ENCODE measurements around the gene TMC3.
"Not testable (repeated sequence)": the region's sequence is repeated elsewhere in the genome, so short reads cannot be mapped to it uniquely, and the experiment has no call there.

TMC3 gene

DNA sequence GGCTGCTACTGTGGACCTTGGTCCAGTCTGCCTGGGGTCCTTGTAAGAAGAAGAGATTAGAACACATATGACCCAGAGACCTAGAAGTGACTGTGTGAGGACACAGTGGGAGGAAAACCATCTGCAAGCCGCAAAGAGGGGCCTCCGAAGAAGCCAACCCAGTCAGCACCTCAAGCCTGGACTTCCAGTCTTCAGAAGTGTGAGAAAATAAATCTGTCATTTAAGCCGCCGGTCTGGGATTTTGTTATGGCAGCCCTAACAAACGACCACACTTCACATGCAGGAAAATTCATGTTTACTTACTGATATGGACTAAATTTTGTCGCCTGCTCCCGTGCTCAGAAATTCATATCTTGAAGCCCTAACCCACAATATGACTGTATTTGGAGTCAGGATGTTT, 44.4 kb upstream of the TMC3 start:
- Histone ChIP-seq H3K27me3 (ENCODE audit: low read depth, low read length) (peaks cover 11% of the 10 kb centered on the region), H3K36me3 (replicated peaks; ENCODE audit: low read depth, low read length) (no peaks in the 10 kb centered on the region), H3K9me3 (ENCODE audit: insufficient read depth, low read length) (no peaks in the 10 kb centered on the region), H3K27ac (ENCODE audit: low read length) (no peak overlapping the region), H3K4me3 (ENCODE audit: low read length) (no peak overlapping the region), H3K9ac (ENCODE audit: low read length) (no peak overlapping the region), H4K20me1 (ENCODE audit: insufficient read depth, low read length) (no peaks in the 10 kb centered on the region), H3K4me1 (ENCODE audit: low read length) (no peaks in the 10 kb centered on the region), H2AFZ (ENCODE audit: low read depth, low read length) (no peak overlapping the region), H3K4me2 (ENCODE audit: low read length) (no peak overlapping the region), H3K79me2 (ENCODE audit: low read length) (no peaks in the 10 kb centered on the region)
- no peak for TF ChIP-seq EZH2phosphoT487 (IDR thresholded peaks at IDR 0.05; ENCODE audit: low read depth)
- TF ChIP-seq, protein P1, sequence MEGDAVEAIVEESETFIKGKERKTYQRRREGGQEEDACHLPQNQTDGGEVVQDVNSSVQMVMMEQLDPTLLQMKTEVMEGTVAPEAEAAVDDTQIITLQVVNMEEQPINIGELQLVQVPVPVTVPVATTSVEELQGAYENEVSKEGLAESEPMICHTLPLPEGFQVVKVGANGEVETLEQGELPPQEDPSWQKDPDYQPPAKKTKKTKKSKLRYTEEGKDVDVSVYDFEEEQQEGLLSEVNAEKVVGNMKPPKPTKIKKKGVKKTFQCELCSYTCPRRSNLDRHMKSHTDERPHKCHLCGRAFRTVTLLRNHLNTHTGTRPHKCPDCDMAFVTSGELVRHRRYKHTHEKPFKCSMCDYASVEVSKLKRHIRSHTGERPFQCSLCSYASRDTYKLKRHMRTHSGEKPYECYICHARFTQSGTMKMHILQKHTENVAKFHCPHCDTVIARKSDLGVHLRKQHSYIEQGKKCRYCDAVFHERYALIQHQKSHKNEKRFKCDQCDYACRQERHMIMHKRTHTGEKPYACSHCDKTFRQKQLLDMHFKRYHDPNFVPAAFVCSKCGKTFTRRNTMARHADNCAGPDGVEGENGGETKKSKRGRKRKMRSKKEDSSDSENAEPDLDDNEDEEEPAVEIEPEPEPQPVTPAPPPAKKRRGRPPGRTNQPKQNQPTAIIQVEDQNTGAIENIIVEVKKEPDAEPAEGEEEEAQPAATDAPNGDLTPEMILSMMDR (IDR thresholded peaks at IDR 0.05; ENCODE audit: low read depth, low read length), result no peak

- not testable (repeated sequence) for H3K9ac ChIP-seq (ENCODE audit: low read length); H3K4me1 ChIP-seq (ENCODE audit: low read length); H3K27ac ChIP-seq (ENCODE audit: low read length); H2AFZ ChIP-seq (ENCODE audit: low read depth, low read length); H3K4me3 ChIP-seq (ENCODE audit: low read length); H3K79me2 ChIP-seq (ENCODE audit: low read length); H3K9me3 ChIP-seq (ENCODE audit: insufficient read depth, low read length); H3K4me2 ChIP-seq (ENCODE audit: low read length); H4K20me1 ChIP-seq (ENCODE audit: insufficient read depth, low read length); H3K36me3 ChIP-seq (replicated peaks; ENCODE audit: low read depth, low read length)
- H3K27me3 ChIP-seq (ENCODE audit: low read depth, low read length), result peaks cover 34% of the 10 kb centered on the region
These were observed 40.4 kb upstream of the TMC3 start for GRCh38 chr15:81414274-81414968.

DNA sequence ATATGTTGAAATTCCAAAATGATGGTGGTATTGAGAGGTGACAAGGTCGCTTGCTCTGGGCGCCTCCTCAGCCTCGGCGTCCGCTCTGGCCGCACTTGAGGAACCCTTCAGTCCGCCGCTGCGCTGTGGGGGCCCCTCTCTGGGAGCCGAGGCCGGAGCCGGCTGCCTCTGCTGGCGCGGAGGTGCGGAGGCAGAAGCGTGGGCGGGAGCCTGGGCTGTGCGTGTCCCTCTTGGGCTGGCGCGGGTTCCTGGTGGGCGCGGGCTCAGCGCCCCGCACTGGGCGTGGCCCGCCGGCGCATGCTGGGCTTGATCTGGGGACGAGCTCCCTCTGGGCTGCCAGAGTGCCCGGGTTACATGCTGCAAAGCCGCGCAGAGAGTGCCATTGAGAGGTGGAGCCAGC, 39.8 kb upstream of the TMC3 start:
- Histone ChIP-seq H3K27ac (ENCODE audit: low read length) (no peak overlapping the region), H3K36me3 (replicated peaks; ENCODE audit: low read depth, low read length) (no peaks in the 10 kb centered on the region), H4K20me1 (ENCODE audit: insufficient read depth, low read length) (no peaks in the 10 kb centered on the region), H3K4me2 (ENCODE audit: low read length) (no peak overlapping the region), H2AFZ (ENCODE audit: low read depth, low read length) (no peak overlapping the region), H3K27me3 (ENCODE audit: low read depth, low read length) (peaks cover 40% of the 10 kb centered on the region), H3K9ac (ENCODE audit: low read length) (no peak overlapping the region), H3K4me1 (ENCODE audit: low read length) (no peaks in the 10 kb centered on the region), H3K79me2 (ENCODE audit: low read length) (no peaks in the 10 kb centered on the region), H3K9me3 (ENCODE audit: insufficient read depth, low read length) (no peaks in the 10 kb centered on the region), H3K4me3 (ENCODE audit: low read length) (no peak overlapping the region)
- no peak for TF ChIP-seq EZH2phosphoT487 (IDR thresholded peaks at IDR 0.05; ENCODE audit: low read depth)

- Histone ChIP-seq H3K79me2 (ENCODE audit: low read length) (no peaks in the 10 kb centered on the region), H3K4me3 (ENCODE audit: low read length) (no peak overlapping the region), H3K4me1 (ENCODE audit: low read length) (no peaks in the 10 kb centered on the region), H3K9me3 (ENCODE audit: insufficient read depth, low read length) (no peaks in the 10 kb centered on the region), H3K27me3 (ENCODE audit: low read depth, low read length) (peaks cover 53% of the 10 kb centered on the region), H3K9ac (ENCODE audit: low read length) (no peak overlapping the region), H4K20me1 (ENCODE audit: insufficient read depth, low read length) (no peaks in the 10 kb centered on the region), H2AFZ (ENCODE audit: low read depth, low read length) (no peak overlapping the region), H3K4me2 (ENCODE audit: low read length) (no peak overlapping the region), H3K27ac (ENCODE audit: low read length) (no peak overlapping the region), H3K36me3 (replicated peaks; ENCODE audit: low read depth, low read length) (no peaks in the 10 kb centered on the region)
- TF ChIP-seq EZH2phosphoT487 (IDR thresholded peaks at IDR 0.05; ENCODE audit: low read depth), result no peak
- TF ChIP-seq, protein P1 (IDR thresholded peaks at IDR 0.05; ENCODE audit: low read depth, low read length), result no peak
These were observed 38.1 kb upstream of the TMC3 start for GRCh38 chr15:81411969-81412633.

- Histone ChIP-seq H2AFZ (ENCODE audit: low read depth, low read length) (no peak overlapping the region), H3K9me3 (ENCODE audit: insufficient read depth, low read length) (no peaks in the 10 kb centered on the region), H3K4me3 (ENCODE audit: low read length) (no peak overlapping the region)
These were observed 37.0 kb upstream of the TMC3 start for GRCh38 chr15:81411051-81411450.

More at GRCh38 chr15:81411051-81411450, 37.0 kb upstream of the TMC3 start:
- Histone ChIP-seq H3K36me3 (replicated peaks; ENCODE audit: low read depth, low read length) (no peaks in the 10 kb centered on the region), H4K20me1 (ENCODE audit: insufficient read depth, low read length) (no peaks in the 10 kb centered on the region), H3K4me1 (ENCODE audit: low read length) (no peaks in the 10 kb centered on the region), H3K27me3 (ENCODE audit: low read depth, low read length) (peaks cover 57% of the 10 kb centered on the region), H3K79me2 (ENCODE audit: low read length) (no peaks in the 10 kb centered on the region), H3K4me2 (ENCODE audit: low read length) (no peak overlapping the region), H3K27ac (ENCODE audit: low read length) (no peak overlapping the region), H3K9ac (ENCODE audit: low read length) (no peak overlapping the region)
- TF ChIP-seq, protein P1 (IDR thresholded peaks at IDR 0.05; ENCODE audit: low read depth, low read length), result no peak
- TF ChIP-seq EZH2phosphoT487 (IDR thresholded peaks at IDR 0.05; ENCODE audit: low read depth), result no peak
